ENCODE results near the gene MKX. TPM values are rescaled to one million over a fixed set of nuclear protein-coding genes. Genes with fewer than 3 reads are reported as not detected.

The MKX gene, protein sequence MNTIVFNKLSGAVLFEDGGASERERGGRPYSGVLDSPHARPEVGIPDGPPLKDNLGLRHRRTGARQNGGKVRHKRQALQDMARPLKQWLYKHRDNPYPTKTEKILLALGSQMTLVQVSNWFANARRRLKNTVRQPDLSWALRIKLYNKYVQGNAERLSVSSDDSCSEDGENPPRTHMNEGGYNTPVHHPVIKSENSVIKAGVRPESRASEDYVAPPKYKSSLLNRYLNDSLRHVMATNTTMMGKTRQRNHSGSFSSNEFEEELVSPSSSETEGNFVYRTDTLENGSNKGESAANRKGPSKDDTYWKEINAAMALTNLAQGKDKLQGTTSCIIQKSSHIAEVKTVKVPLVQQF
- not detected for polyA plus RNA-seq

DNA sequence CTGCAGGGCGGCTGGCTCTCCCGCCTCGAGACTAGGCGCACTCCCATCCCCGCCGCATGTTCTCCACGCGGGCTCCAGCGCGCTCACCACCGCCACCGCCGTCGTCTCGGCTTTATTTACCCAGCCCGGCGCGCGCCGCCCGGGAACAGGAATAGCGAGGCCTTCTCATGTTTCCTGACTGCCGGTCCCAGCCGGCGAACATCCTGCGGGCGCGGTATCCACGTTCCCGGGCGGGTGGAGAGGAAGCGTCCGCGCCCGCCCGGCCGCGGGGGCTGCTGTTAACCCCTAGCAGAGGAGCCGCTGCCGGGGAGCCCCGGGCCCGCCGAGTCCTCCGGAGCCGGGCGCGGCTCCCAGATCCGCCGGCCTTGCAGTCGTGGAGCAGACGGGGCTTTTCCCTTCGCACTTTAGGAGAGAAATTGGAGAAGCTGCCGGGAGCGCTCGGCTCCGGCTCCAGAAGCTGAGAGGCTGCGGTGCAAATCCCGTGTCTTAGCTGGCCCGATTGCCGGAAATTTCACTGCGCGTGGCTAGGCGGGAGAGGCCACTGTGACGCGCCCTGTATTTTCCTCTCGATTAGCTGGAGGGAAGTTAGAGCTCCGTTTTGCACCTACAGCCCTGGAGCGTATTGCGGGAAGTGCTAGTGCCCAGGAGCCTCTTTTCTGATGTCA is at the start of gene MKX:
Gene MKX (minus strand): TSS at position 88 of the 665 bp plus-strand sequence. CDS start 2,404 bp downstream, outside the sequence.
- H3K4me1 Mint-ChIP-seq: peaks cover 29 to 36% of the 10 kb centered on the region in 2 donors
- DNase-seq: no peak
- H3K4me3 Mint-ChIP-seq: peak within 1 kb of the TSS; percentile 61 to 88 (median 79)
- peaks cover 26 to 28% (median 27%) of the 10 kb centered on the region in 3 donors for H3K27me3 Mint-ChIP-seq (ENCODE audit: low read depth in 3 of 3)
- no peaks in the 10 kb centered on the region for H3K36me3 Mint-ChIP-seq
- H3K27ac Mint-ChIP-seq: no peak within 1 kb of the TSS
- no peaks in the 10 kb centered on the region for H3K9me3 Mint-ChIP-seq

DNA sequence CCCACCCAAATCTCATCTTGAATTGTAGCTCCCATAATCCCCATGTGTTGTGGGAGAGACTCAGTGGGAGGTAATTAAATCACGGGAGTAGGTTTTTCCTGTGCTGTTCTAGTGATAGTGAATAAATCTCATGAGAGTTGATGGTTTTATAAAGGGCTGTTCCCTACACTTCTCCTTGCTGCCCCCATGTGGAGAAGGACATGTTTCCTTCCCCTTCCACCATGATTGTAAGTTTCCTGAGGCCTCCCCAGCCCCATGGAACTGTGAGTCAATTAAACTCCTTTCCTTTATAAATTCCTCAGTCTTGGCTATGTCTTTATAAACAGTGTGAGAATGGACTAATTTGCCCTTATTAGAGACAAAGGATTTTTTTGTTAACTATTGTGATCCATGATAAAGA is 48.5 kb upstream of the MKX start:
- Mint-ChIP-seq H3K27ac (no peak overlapping the region), H3K27me3 (ENCODE audit: low read depth in 3 of 3) (peaks cover 0 to 25% (median 3%) of the 10 kb centered on the region in 3 donors), H3K9me3 (no peaks in the 10 kb centered on the region), H3K36me3 (no peaks in the 10 kb centered on the region), H3K4me3 (no peak overlapping the region), H3K4me1 (no peaks in the 10 kb centered on the region)
- no peak for DNase-seq

DNA sequence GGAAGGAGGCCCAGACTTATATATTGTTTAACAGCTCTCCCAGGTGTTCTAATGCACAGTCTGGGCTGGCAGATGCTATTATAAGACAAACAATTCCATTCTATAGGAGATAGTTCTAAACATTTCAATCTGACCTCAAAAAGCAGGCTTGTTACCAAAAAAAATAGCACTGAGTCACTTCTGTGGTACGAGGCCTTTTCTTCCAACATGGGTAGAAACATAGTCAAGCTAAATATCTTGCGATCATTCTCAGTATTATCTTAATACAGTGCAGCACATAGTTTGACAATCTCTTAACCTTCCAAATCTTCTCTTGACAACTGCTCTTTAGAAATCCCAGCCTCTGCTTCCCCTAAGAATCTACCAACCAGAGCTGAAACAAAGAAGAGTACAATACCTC is 46.6 kb upstream of the MKX start:
- Mint-ChIP-seq H3K9me3 (no peaks in the 10 kb centered on the region), H3K4me3 (no peak overlapping the region), H3K4me1 (no peaks in the 10 kb centered on the region), H3K27me3 (ENCODE audit: low read depth in 3 of 3) (peaks cover 2 to 31% (median 3%) of the 10 kb centered on the region in 3 donors), H3K36me3 (no peaks in the 10 kb centered on the region), H3K27ac (no peak overlapping the region)
- DNase-seq: no peak

DNA sequence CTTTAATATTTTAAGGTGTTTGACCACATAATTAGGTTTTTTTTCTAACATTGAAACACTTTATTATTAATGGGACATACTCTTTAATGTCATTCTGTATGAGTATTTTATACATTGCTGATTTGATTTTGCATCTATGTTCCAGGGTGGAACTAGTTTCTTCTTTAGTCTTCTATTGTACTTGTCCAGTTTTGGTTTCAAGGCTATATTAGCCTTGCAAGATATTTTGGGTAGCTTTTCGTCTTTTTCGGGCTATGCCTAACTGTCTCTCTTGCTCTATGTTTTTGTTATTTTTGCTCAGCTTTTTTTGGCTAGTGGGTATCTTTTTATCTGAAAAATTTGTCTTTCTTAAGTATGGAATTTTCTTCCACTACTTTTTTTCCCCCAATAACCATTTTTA is 38.7 kb upstream of the MKX start:
- no peak overlapping the region for H3K27ac Mint-ChIP-seq
- H3K36me3 Mint-ChIP-seq: no peaks in the 10 kb centered on the region
- H3K4me1 Mint-ChIP-seq: no peaks in the 10 kb centered on the region
- no peak for DNase-seq
- peaks cover 6 to 22% (median 10%) of the 10 kb centered on the region in 3 donors for H3K27me3 Mint-ChIP-seq (ENCODE audit: low read depth in 3 of 3)
- peaks cover 0 to 6% (median 0%) of the 10 kb centered on the region in 6 donors for H3K9me3 Mint-ChIP-seq
- H3K4me3 Mint-ChIP-seq: no peak overlapping the region

DNA sequence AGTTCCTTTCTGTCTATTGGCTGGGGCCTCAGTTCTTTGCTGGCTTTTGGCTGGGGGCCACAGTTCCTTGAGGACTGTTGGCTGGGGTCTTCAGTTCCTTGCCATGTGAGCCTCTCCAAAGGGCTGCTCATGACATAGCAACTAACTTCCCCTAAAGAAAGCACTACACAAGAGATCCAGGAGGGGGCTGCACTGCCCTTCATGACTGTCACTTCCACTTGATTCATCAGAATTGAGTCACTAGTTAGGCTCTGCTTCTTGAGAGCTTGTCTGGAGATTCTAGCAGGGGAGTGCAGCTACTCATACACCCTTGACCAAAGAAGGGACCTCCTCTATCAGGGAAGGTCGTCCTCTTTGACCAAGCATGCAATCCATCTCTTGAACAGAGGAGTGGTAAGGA is 38.0 kb upstream of the MKX start:
- Mint-ChIP-seq H3K4me3 (no peak overlapping the region), H3K9me3 (peaks cover 0 to 6% (median 0%) of the 10 kb centered on the region in 6 donors), H3K27ac (peak overlapping the region in 1 of 6 donors; percentile 51), H3K36me3 (no peaks in the 10 kb centered on the region), H3K27me3 (ENCODE audit: low read depth in 3 of 3) (peaks cover 6 to 18% (median 10%) of the 10 kb centered on the region in 3 donors), H3K4me1 (no peaks in the 10 kb centered on the region)
- DNase-seq: peak in 2 of 3 donors; percentile 1 to 19

DNA sequence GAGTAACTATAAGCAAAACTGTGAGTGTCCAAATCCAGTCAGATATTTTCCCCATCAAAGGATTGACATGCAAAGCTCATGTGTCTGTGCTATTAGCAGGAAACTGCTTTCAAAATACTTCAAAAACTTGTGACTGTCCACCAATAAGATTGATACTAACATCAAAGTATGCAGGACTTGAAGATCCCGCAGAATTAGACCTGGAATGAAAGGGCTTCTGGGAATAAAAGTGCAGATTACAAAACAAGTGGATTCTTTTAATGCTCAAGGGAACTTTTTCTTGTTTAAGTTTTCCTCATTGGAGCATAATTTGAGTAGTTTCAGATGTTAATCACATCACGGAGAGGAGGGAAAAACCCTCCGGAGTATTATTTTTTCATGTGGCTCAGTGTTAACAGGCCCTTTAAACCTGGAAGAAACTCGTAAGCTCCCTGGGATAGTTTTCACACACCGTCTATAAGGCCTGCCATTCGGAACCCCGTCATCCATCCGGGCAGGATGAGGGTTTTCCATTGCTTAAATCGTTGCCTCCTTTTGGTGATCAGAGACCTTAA is 33.9 kb upstream of the MKX start:
- Mint-ChIP-seq H3K36me3 (no peaks in the 10 kb centered on the region), H3K4me1 (no peaks in the 10 kb centered on the region), H3K27ac (no peak overlapping the region), H3K27me3 (ENCODE audit: low read depth in 3 of 3) (peaks cover 4 to 21% (median 12%) of the 10 kb centered on the region in 3 donors), H3K9me3 (peaks cover 0 to 6% (median 0%) of the 10 kb centered on the region in 6 donors), H3K4me3 (no peak overlapping the region)
- DNase-seq: no peak

DNA sequence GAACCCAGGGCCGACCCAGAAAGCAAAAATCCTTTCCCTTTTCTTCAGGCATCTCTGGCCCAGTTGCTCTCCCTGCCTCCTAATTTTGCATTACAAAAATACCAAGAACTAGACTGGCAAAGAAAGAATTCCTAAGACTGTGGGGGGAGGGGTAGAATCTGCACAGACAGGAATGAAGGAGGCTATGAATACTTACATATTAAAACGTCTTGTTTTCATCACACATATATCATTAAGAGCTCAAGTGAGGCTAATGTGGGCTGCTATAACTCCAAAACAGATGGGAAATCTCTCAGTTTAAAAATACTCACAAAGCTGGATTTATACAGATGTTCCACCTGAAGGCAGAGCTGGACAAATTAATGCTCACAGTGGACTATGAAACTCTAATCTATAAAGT is 29.2 kb upstream of the MKX start:
- H3K27ac Mint-ChIP-seq: no peak overlapping the region
- no peaks in the 10 kb centered on the region for H3K36me3 Mint-ChIP-seq
- peaks cover 5 to 9% (median 7%) of the 10 kb centered on the region in 3 donors for H3K27me3 Mint-ChIP-seq (ENCODE audit: low read depth in 3 of 3)
- peaks cover 2 to 12% of the 10 kb centered on the region in 2 donors for H3K4me1 Mint-ChIP-seq
- no peak overlapping the region for H3K4me3 Mint-ChIP-seq
- peaks cover 0 to 3% (median 0%) of the 10 kb centered on the region in 6 donors for H3K9me3 Mint-ChIP-seq
- DNase-seq: no peak

DNA sequence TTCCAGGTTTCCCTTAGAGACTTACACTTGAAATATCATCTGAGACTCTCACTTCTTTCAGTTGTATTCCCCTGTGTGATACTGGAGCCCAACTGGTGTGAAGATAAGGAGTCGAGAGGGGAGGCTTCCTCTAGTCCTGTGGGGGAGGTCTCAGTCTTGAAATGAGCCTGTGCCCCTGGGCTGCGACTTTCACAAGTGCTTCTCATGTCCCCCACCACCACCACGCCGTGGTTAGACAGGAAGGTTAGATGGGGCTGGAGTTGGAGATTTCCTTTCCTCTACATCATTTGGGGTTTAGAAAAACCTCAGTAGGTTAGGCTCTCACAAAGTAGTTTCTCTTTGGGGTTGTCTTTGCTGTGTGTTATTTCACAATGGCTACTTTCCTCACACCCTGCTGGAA is 25.6 kb upstream of the MKX start:
- peaks cover 2 to 12% of the 10 kb centered on the region in 2 donors for H3K4me1 Mint-ChIP-seq
- peak; percentile 9 to 19 (median 10) for DNase-seq
- no peaks in the 10 kb centered on the region for H3K36me3 Mint-ChIP-seq
- H3K27me3 Mint-ChIP-seq (ENCODE audit: low read depth in 3 of 3): peaks cover 5 to 9% (median 9%) of the 10 kb centered on the region in 3 donors
- H3K27ac Mint-ChIP-seq: no peak overlapping the region
- peaks cover 0 to 3% (median 0%) of the 10 kb centered on the region in 6 donors for H3K9me3 Mint-ChIP-seq
- H3K4me3 Mint-ChIP-seq: no peak overlapping the region

DNA sequence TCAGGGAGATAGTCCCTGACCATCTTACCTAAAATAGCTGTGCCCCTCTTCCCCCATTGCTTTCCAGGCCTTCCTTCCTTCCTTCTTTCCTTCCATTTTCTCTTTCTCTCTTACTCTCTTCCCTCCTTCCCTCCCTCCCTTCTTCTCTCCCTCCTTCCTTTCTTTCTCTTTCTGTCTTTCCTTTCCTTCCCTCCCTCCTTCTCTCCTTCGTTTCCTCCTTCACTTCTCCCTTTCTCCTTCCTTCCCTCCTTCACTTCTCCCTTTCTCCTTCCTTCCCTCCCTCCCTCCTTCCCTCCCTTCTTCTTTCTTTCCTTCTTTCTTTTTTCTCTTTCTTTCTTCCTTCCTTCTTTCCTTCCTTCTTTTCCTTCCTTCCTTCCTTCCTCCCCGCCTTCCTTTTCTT is 24.6 kb upstream of the MKX start:
- H3K27me3 Mint-ChIP-seq (ENCODE audit: low read depth in 3 of 3): peaks cover 3 to 5% (median 5%) of the 10 kb centered on the region in 3 donors
- H3K27ac Mint-ChIP-seq: no peak overlapping the region
- no peak overlapping the region for H3K4me3 Mint-ChIP-seq
- H3K36me3 Mint-ChIP-seq: no peaks in the 10 kb centered on the region
- no peak for DNase-seq
- H3K4me1 Mint-ChIP-seq: peaks cover 2 to 12% of the 10 kb centered on the region in 2 donors
- H3K9me3 Mint-ChIP-seq: peaks cover 0 to 3% (median 0%) of the 10 kb centered on the region in 6 donors

DNA sequence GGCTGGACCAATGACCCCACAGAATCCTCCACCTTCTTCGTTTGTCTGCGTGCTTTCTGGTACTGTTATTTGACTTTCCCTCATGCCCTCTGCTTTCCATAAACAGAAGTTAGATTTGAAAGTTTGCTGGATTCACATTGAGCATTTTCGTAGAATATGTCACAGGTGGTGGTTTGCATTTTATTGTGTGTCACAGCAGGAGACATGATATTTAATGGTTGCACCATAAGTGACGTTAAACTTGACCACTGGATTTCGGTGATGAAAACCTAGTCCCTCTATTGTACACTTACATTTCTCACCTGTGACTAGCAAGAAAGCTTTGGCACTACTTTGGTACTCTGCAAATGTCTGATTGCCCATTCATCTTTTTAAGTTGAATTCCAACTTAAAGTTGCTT is 15.2 kb upstream of the MKX start:
- Mint-ChIP-seq H3K27ac (no peak overlapping the region), H3K9me3 (no peaks in the 10 kb centered on the region), H3K4me1 (no peaks in the 10 kb centered on the region), H3K36me3 (no peaks in the 10 kb centered on the region), H3K27me3 (ENCODE audit: low read depth in 3 of 3) (peaks cover 0 to 8% (median 0%) of the 10 kb centered on the region in 3 donors), H3K4me3 (no peak overlapping the region)
- DNase-seq: no peak

DNA sequence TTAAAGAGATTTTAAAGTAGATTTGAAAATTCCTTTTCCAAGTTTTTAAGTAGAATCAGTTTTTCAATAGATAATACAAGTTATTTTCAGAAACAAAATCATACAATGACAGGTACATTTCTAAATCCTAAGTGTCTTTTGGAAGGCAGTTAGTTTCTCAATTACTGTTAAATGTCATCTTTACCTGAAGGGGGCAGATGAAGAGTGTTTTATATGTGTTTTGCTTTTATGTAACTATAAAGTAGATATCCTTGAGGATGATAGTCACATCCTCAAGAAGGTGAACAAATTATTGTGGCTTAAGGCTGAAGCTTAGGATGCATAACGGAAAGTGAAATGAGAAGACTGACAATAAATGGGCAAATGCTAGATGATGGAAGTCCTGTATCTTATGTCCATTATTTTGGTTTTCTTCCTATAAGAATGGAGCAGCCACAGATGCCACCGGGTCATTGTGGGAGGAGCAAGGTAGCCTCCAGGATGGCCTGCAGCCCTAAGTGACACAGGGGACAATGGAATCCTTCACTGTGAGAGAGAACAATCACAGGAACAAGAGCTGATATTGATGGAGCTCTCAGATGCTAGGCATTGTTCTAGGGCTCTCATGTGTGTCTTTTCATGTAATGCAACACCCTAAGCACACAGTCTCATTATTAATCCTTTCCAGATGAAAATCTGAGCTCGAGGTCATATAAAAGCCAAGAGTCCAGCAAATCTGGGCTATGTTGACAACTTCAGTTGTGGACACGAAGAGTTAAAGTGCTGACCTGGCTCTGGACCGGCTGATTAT is 14.1 kb upstream of the MKX start:
- Mint-ChIP-seq H3K9me3 (no peaks in the 10 kb centered on the region), H3K4me1 (no peaks in the 10 kb centered on the region), H3K27me3 (ENCODE audit: low read depth in 3 of 3) (peaks cover 0 to 8% (median 2%) of the 10 kb centered on the region in 3 donors), H3K36me3 (no peaks in the 10 kb centered on the region), H3K27ac (no peak overlapping the region), H3K4me3 (no peak overlapping the region)
- no peak for DNase-seq

DNA sequence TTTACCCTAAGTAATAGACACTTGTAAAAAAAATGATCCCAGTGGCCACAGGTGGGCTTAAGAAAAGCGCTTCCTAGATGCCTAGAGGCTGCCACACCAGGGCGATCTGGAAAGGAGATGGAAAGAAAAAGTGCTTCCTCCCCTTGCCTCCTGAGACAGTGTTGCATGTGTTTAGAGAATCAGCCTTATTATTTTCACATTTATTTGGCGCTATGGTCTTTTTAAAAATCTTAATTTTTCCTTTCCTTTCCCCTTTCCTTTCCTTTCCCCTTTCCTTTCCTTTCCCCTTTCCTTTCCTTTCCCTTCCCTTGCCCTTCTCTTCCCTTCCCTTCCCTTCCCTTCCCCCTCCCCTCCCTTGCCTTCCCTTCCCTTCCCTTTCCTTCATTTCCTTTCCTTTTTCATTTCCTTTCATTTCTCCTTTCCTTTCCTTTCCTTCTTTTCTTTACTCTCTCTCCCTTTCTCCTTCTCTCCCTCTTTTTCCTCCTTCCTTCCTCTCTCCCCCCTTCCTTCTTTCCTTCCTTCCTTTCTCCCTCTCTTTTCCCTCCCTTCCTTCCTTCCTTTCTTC is 7.1 kb upstream of the MKX start:
- peaks cover 2 to 7% (median 6%) of the 10 kb centered on the region in 3 donors for H3K27me3 Mint-ChIP-seq (ENCODE audit: low read depth in 3 of 3)
- no peak overlapping the region for H3K4me3 Mint-ChIP-seq
- no peaks in the 10 kb centered on the region for H3K4me1 Mint-ChIP-seq
- DNase-seq: no peak
- H3K27ac Mint-ChIP-seq: no peak overlapping the region
- no peaks in the 10 kb centered on the region for H3K9me3 Mint-ChIP-seq
- H3K36me3 Mint-ChIP-seq: no peaks in the 10 kb centered on the region

DNA sequence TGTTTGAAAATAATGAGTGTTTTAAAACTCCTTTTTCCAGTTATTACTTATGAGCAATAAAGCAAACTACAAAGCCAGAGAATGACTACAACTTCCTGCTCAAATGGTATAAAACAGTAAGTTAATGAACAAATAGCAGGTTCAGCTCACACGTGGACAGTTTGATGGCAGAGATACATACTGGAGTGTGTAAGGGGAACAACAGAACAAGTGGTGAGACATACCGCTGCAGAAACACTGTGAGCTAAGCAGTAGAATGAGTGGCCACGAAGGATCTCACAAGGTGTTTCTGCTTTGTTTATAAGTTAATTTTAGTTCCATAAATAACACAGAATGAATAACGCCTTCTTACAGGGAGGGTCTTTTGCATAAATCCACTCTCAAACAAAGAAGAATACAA is 3.0 kb upstream of the MKX start:
- H3K27ac Mint-ChIP-seq: no peak overlapping the region
- H3K4me3 Mint-ChIP-seq: no peak overlapping the region
- no peak for DNase-seq
- no peaks in the 10 kb centered on the region for H3K9me3 Mint-ChIP-seq
- H3K27me3 Mint-ChIP-seq (ENCODE audit: low read depth in 3 of 3): peaks cover 21 to 23% (median 21%) of the 10 kb centered on the region in 3 donors
- H3K36me3 Mint-ChIP-seq: no peaks in the 10 kb centered on the region
- peaks cover 26% of the 10 kb centered on the region in 2 donors for H3K4me1 Mint-ChIP-seq

Measured in immature natural killer cell (primary cell).